Activated CD8-positive, alpha-beta memory T cell treated with anti-CD3 and anti-CD28 coated beads, Interleukin-2, amount 50 U/mL, for 1 hour (primary cell): Measurements from ENCODE around the gene NCOA1.
"Not testable (repeated sequence)": the region's sequence is repeated elsewhere in the genome, so short reads cannot be mapped to it uniquely, and the experiment has no call there.

Experiments
- DNase-seq: peaks from one replicate; pipeline ENCODE4 v3.0.0-alpha.2; 2020; ENCODE audit errors: extremely low read depth

The NCOA1 gene

DNA sequence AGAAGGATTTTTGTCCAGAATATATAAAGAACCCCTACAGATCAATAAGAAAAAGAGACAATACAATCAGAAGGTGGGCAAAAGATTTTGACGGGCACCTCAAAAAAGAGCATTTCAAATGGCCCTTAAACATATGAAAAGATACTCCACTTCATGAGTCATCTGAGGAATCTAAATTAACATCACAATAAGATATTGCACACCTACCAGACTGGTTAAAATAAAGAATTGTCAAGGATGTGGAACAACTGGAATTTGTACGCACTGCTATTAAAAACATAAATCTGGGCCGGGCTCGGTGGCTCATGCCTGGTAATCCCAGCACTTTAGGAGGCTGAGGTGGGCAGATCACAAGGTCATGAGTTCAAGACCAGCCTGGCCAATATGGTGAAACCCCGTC is 17.0 kb upstream of the NCOA1 start:
- no peak for DNase-seq

DNA sequence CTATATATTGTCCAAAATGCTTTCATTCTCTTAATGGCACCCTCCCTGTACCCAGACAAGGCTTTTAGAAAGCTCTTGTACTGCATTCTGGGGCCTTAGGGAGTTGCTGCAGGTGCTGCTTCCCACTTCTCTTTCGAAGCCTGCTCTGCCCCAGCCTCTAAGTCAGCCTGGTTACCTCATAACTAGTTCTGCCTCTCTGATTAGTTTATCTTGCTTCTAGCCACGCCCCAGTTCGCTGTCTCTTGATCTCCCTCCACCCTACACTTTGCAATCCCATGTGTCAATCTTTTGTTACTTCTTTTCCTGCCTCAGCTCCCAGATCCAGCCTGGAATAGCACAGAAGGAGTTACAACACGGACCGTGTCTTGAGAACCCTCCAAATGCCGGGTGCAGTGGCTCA is 13.8 kb upstream of the NCOA1 start:
- no peak for DNase-seq

DNA sequence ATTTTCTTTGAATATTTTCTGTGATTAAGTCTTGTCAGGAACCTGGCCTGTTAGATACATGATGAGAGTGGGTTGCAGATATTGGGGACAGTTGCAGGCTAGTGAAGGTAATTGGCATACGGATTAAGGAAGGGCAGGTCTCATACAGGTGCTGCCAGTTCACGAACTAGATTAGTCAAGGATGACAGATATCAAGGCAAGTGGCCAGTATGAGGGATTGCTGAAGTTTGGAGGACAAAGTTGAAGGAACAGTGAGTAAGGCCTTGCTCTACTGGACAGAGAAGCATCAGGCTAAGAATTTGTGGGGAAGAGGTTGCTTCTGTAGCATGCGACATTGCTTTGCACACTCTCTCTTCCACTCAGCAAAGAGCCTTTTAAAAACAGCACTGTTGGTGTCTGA is 12.8 kb upstream of the NCOA1 start:
- DNase-seq = no peak

DNA sequence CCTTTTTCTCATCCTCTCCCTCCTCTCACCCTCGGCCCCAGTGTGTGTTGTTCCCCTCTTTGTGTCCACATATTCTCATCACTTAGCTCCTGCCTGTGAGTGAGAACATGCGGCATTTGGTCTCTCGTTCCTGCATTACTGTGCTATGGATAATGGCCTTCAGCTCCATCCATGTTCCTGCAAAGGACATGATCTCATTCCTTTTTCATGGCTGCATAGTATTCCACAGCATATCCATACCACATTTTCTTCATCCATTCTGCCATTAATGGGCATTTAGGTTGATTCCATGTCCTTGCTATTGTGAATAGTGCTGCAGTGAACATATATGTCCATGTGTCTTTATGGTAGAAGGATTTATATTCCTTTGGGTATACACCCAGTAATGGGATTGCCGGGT is 10.8 kb upstream of the NCOA1 start:
- DNase-seq = no peak

DNA sequence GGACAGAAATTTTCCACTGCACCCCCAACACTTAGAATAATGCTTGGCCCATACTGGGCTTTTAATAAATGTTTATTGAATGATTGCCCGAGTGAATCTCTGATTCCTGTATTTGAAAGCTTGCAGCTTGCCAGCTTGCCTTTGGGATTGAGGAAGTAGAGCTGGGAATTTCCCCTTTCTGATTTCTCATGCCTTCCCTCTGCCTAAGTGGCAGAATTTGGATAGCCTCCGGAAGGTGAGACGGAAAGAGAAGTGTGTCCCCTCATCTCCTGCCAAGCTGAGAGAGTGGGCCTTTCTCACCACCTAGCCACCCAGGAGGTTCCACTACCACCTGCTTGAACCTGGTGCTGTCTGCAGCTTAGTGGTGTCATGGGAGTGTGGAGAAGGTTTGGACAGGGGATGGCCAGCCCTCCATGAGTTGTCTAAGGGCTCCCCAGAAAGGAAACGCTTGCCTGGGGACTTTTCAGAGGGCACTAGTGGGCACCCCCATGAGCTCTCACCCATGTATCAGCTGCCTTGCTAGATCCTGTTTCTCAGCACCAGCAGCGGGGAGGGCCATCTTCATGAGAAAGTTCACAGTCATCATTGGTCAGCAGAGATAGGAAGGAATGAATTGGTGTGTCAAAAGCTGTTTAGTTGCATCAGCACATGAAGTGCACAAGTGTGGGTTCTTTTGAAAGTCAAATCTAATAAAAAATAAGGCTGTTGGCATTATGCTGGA is 8.6 kb upstream of the NCOA1 start:
- DNase-seq = no peak

DNA sequence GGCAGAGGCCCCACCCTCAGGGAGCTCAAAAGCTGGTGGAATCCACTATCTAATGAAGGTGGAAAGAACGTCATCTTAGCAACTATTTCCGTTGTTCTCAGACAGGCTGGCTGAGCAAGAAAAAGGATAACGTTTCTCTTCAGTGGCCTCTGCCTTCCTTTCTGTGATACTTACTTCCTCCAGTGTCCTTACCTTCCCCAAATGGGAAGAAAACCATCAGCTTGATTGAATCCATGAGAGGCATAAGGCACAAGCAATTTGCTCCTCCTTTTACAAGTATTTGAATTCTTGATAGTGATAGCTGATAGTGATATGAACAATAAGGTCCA is 8.1 kb upstream of the NCOA1 start:
- no peak for DNase-seq

DNA sequence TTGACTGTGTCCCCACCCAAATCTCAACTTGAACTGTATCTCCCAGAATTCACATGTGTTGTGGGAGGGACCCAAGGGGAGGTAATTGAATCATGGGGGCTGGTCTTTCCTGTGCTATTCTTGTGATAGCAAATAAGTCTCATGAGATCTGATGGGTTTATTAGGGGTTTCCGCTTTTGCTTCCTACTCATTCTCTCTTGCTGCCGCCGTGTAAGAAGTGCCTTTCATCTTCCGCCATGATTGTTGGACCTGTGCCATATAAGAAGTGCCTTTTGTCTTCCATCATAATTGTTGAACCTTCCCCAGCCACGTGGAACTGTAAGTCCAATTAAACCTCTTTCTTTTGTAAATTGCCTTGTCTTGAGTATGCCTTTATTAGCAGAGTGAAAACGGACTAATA is 6.4 kb upstream of the NCOA1 start:
- DNase-seq = not testable (repeated sequence)

DNA sequence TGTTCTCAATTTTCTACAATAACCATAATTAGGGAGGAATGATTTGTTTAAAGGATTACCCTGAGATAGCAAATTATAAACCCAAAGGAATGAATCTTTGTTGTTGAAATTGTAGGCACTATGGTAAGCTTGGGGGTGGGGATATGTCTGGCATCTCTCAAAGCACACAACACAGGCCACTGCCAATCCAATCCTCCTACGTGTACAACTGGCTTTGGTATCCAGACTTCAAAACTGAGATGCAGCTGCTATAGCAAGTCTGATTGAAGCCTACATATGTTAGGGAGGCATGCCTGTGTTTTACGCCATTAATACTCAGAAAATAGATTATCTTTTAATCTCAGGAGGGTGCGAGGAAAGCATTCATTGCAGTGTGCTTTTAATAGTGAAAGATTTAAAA is 5.9 kb upstream of the NCOA1 start:
- no peak for DNase-seq

DNA sequence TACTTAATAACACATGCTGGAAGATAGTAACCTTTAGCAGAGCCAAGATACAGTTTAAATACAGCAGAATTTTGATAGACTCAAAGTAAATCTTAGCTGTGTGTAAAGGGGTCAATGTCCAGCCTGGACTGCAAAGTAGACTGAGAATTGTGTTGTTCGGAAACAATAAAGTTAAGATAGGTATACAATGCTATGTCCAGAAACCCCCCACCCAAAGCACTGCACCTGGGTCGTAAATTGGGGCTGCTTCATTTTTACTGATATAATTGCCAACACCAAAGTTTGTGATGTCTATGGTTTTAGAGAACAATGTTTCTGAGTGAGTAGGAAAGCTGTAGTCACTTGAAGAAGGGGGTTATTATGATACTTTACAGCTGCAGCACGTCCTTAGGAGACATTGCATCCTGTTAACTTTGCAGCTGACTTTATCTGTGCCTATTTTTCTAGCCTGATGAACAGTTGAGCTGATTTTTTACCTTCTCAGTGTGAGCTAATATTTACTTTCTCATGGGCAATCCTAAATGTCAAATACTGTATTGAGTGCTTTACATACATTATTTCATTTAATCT is 4.3 kb upstream of the NCOA1 start:
- DNase-seq = no peak

DNA sequence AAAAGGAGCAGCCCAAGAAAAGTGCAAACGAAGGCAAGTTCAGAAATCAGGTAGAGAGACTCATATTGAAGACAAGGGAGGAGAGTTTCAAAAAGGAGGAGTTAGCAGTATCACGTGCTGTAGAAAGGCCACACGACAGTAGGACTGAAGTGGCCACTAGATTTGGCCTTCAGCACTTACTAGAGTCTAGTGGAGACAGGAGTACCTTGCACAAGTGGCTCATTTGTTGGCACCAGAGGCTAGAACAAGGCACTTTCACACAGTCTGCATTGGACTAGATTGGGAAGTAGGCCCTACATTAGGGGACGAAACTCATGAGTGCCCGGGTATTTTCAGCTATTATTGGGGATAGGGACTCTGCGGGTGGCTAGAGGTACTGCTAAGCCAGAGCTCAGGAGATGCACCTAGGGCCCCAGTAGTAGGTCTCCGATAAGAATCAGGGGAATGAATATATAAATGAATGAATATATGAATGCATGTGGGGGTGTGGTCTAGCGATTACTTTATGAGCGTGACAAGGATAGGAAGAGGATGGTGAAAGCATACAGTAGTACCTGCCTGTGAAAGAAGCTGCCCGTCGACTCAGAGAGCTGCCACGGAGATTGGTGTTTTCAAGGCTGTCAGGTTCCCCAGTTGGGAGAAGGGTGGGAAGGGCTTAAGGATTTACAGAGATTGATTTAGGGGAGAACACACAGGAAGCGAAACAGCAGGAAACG is 1.4 kb upstream of the NCOA1 start:
- no peak for DNase-seq

DNA sequence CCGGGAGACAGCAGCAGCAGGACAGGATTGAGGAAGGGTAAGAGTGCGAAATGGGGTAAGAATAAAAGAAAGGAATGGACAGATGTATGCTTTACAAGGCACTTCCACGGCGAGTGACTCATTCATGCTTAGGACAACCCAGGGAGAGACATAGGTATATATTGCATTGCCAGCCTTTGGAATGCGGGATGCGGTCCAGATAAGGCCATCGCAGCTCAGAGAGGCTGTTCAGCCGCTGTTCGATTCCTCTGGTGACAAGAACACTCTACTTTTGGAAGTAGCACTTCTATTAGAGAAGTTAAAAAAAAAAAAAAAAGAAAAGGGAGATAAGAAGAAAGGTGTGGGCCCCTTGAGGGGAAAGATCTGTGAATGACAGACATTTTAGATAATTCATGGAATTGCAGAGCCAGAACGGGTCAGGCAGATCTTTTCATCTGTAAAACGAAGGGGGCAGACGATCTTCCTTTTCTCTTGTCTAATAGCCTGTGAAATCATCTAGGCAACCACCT is 819 bp upstream of the NCOA1 start:
- DNase-seq = no peak

DNA sequence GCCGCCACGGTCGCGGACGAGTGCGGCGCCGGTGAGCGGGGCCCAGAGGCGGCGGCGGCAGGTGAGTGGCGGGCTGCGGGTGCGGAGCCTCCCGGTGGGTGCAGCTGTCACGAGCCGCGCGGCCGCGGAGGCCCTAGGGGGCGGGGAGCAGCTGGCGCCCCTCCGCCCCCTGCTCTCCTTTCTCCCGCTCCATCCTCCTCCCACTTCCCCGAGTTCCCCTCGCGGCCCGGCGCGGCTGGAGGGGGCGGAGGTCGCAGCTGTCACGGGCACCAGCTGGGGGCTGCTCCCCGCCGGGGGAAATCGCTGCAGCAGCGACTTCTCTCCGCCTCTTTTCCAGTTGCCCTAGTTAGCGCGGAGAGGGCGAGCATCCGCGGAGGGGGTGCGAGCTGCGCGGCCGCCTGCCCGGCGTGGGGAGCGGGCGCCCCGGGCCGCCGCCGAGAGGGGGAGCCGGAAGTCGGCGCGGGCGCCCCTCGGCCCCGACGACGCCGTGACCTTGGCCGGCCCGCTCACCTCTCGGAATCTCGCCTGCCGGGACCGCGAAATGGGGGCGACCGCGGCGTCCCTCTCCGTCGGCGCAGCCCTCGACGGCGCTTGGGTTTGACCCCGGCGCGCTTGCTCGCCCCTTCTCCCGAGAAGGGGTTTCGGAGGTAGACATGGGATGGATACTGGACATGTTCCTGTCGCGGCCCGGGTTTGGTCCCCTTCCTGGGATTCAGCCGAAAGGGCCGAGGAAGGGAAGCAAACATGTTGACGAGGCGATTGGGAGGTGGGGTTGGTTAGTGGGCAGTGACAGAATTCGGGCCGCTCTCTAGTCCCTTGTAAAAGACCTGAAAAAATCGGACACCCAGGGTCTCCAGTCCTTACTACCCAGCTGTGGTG is 727 bp downstream of the NCOA1 start:
- no peak for DNase-seq

DNA sequence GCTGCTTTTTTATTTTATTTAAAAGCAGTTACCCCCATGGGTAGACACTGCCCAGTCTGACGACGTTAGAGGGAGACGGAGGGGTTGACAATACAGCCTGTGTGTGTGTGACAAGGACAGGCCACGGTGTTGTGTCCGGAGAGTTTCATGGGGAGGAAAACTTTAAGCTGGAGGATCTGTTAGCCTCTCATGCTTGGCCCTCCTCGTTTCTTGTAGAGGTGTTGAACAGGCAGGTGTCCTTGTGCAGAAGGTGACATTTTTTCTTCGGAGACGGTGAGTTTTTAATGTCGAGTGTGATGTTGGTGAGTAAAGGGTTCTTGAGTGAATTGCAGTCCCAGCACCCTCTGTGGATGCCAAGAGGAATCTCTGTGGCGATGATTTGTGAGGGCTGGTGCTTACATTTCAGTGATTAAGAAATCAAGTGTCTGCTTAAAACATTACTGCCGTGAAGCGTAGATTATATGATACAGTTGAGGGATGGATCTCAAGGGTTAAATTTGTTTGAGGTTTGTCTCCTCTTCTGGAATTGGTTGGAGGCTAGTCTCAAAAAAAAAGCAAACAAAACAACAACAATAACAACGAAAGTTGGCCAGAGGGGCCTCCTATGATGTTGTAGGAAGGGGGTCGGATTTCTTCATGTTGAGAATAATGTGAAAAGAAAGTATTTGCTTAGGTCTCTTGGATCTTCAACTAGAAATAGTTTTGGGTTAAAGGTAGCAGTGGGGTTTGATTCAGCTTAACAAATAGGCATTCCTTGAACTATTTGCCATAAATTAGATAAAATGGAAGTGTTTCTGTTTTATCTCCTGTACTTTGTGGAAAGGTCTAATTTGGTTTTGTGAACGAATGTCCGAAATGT is 1.6 kb downstream of the NCOA1 start:
- DNase-seq = no peak

DNA sequence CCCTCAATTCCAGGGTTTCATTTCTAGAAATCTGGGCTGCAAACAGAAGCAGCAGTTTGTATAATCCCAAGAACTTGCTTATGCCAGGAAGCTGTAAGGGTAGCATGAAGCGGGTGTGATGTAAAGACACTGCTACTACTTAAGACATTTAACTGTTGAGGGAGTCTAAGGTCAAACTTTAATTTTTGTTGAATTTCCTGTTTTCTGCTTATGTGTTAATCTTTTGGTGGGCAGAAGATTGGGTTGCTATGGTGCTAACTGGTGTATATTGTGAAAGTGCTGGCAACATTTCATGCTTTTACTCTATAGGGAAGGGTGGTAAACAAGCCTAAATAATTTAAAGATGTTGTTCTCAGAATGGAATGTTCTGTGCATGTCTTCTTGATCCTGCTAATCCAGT is 2.7 kb downstream of the NCOA1 start:
- no peak for DNase-seq

DNA sequence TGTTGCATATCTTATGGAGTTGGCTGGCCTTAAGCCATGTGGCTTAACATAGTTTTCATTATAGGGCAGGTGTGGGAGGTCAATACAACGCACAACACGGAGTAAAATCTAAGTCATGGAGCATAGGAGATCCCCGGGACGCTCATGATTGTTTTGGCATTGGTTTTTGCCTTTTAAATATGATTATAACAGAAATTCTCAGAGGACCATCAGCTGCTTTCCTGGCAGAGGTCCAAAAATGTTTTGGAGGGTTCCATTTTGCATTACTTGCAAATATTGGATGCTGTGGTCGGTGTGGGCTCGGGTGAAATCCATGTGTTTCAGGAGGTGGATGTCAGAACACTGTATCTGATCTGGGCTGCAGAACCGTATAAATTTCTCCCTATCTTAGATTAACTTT is 3.4 kb downstream of the NCOA1 start:
- no peak for DNase-seq

DNA sequence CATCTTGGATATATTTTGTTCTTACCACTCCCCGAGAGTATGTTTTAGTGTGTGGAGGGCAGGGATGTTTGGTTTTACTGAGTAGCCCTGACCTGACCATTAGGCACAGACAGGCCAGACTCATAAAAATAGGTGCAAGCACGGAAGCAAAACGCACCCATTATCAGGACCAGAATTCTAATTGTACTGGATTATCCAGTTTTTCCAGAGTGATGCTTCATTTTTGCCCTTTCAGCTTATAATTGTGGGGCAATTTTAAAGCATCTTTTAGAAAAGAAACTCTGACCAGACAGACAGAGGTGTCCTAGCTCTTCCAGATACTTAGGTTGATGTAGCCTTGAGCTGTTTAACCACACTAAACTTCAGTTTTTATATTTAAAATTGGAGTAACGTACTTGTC is 4.4 kb downstream of the NCOA1 start:
- no peak for DNase-seq

DNA sequence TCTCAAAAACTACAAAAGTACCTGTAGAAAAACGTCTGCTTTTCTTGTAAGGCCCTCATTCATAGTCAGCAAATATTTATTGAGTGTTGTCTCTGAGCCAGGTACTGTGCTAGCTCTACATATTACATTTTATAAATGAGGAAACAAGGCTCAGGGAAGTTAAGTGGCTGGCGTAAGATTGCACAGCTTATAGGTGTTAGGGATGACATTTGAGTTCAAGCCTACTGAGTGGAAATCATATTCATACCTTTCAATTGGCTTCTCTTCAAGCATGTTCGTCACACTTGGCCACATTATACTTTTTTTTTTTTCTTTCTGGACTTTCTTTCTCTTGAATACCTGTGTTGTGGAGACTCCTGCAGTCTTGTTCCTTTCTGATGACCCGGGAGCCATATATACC is 5.9 kb downstream of the NCOA1 start:
- DNase-seq = no peak

DNA sequence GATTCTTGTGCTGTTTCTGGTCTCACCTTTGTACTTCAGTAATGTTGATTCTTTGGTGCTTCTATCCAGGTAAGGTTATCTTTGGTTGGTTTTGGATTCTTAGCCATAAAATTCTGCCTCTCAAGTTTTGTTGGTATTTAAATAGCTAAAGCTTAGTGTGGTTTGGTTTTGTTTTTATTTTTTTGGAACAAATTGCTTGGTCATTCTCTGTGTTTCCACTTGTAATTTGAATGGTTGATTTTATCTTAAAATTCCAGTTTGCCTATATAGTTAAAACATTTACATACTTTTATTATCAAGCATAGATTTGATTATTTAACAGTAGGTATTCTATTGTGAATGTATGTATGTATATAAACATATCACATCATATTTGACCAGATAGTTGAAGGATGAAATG is 6.6 kb downstream of the NCOA1 start:
- DNase-seq = no peak

DNA sequence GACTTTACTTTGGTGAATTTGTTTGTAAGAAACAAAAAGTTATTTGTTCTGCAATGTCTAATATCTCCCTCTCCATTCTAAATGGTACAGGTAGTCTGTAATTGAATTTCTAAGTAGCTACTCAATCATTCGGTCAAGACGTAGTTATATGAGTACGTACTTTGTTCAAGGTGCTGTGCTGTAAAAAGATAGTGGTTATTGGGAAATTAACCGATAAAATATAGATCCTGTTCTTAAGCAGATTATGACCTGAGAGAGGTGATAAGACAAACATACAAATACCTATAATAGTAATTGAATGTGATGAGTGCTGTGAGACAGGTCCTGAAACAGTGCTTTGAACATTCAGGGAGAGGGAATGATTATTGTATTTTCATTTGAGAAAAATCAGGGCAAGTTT is 7.1 kb downstream of the NCOA1 start:
- no peak for DNase-seq

DNA sequence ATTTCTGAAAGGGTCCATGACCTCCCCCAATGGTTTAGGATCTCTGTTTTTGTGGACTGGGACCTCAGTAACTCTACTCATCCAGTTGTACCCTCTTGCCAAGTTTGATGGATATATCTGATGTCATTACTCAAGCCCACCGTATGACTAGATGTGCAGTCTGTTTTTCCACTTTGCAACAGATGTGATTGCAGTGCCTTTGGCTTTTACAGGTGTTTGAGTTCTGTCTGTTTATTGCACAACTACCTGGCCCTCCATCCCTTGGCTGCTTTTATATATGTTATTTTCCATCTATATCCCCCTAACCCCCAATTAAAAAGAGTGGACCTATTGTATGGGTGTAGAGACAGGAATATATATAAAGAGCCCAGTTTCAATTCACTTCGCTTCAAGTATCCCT is 10.8 kb downstream of the NCOA1 start:
- DNase-seq = no peak

DNA sequence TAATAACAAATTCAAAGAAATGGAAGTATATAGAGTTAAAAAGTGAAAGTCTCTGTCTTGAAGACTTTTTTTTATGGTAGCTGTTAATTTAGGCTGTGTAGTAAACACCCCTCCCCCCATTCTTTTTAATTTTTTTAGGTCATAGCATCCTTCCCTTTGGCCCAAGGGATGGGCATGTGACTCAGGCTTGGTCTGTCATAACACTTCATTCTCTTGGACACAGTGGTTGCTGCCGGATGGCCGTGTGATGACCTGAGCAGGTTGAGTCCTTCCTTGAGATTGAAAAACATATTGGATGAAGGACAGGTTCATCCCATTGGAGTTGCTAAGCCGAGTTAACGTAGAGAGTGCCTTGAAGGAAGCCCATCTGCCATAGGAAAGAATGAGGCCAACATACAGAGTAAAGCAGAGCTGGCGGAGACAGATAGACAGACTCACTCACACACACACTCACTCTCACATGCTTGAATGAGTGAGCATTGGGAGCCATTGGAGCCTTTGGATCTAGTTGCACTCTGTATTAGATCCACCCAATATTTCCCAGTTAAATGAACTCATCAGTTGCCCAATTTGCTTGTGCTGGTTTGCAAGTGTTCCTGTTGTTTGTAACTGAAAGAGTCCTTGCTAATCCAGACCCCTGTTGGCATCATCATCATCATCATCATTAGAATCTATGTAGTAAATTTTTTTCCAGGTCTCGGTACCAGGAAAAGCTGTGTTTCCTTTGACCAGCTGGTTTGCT is 14.7 kb downstream of the NCOA1 start:
- DNase-seq = no peak
